ENCODE measurements around the gene TFF2.

DNA sequence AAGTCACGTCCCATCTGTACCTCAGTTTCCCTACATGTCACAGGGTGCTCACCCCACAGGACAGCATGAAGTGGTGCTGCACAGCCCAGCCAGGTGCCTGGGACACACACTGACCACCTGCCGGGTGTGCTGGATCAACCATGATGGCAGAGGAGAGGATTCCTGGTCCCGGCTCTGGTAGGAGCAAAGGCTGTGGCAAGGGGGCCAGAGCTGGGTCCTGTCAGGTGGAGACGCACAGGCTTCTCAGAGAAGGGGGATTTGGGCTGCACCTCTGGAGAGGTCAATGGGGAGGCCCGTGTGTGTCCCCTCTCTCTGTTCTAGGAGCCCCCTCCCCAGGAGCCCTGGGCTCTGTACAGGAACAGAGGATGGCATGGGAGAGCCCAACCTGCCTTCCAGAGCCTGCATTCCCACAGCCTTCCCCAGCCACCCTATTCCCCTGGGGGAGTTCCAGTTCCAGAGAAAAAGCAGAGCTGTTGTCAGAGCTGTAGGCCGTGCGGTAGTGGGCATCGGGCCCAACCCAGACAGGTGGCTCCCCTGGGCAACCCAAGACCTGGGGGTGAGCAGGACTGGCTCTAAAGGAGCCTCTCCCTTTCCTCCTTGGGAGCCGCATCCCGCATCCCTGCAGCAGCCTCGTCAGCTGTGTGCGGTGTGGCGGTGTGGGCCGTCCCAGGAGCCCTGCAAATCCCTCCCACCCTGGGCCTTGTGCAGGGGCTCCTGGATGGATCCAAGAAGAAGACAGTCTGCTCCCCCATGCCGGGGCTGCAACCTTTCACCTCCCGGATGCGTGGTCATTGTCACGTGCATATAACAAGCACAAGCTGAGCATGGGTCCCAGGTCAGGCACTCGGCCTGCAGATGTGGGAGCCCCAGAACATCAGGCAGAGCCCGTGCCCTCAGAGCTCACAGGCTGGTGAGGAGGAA lies 32.7 kb downstream of the TFF2 start:
- TF ChIP-seq POLR2AphosphoS5 (IDR thresholded peaks at IDR 0.05) (no peak), EP300 (IDR thresholded peaks at IDR 0.05) (no peak)
- TF ChIP-seq, protein P1, sequence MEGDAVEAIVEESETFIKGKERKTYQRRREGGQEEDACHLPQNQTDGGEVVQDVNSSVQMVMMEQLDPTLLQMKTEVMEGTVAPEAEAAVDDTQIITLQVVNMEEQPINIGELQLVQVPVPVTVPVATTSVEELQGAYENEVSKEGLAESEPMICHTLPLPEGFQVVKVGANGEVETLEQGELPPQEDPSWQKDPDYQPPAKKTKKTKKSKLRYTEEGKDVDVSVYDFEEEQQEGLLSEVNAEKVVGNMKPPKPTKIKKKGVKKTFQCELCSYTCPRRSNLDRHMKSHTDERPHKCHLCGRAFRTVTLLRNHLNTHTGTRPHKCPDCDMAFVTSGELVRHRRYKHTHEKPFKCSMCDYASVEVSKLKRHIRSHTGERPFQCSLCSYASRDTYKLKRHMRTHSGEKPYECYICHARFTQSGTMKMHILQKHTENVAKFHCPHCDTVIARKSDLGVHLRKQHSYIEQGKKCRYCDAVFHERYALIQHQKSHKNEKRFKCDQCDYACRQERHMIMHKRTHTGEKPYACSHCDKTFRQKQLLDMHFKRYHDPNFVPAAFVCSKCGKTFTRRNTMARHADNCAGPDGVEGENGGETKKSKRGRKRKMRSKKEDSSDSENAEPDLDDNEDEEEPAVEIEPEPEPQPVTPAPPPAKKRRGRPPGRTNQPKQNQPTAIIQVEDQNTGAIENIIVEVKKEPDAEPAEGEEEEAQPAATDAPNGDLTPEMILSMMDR (IDR thresholded peaks at IDR 0.05) = no peak
